ENCODE measurements around the gene TKTL1.

GRCh38 chrX:154370300-154371016 lies 74.9 kb downstream of the TKTL1 start:
- no peak for TF ChIP-seq POLR2AphosphoS5 (IDR thresholded peaks at IDR 0.05; ENCODE audit: low read depth, low read length)
- TF ChIP-seq TAF1 (IDR thresholded peaks at IDR 0.05; ENCODE audit: borderline replicate concordance, insufficient read depth, low read length) = no peak
- TF ChIP-seq, protein P1, sequence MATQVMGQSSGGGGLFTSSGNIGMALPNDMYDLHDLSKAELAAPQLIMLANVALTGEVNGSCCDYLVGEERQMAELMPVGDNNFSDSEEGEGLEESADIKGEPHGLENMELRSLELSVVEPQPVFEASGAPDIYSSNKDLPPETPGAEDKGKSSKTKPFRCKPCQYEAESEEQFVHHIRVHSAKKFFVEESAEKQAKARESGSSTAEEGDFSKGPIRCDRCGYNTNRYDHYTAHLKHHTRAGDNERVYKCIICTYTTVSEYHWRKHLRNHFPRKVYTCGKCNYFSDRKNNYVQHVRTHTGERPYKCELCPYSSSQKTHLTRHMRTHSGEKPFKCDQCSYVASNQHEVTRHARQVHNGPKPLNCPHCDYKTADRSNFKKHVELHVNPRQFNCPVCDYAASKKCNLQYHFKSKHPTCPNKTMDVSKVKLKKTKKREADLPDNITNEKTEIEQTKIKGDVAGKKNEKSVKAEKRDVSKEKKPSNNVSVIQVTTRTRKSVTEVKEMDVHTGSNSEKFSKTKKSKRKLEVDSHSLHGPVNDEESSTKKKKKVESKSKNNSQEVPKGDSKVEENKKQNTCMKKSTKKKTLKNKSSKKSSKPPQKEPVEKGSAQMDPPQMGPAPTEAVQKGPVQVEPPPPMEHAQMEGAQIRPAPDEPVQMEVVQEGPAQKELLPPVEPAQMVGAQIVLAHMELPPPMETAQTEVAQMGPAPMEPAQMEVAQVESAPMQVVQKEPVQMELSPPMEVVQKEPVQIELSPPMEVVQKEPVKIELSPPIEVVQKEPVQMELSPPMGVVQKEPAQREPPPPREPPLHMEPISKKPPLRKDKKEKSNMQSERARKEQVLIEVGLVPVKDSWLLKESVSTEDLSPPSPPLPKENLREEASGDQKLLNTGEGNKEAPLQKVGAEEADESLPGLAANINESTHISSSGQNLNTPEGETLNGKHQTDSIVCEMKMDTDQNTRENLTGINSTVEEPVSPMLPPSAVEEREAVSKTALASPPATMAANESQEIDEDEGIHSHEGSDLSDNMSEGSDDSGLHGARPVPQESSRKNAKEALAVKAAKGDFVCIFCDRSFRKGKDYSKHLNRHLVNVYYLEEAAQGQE (IDR thresholded peaks at IDR 0.05; ENCODE audit: insufficient read depth in 1 of 2, low read depth in 2 of 2, low read length in 2 of 2) = no peak

Measured in PFSK-1 (cell line).